Duodenal mucosa (tissue), 2 donors: ENCODE data around the gene IL21R.
A peak's percentile ranks its signal among the peaks of the same experiment; 100 is the strongest.

Source experiments
- H3K27ac ChIP-seq: one replicate; pipeline ENCODE4 v1.7.0; 2013; ENCODE audit warnings: low read depth, low read length
- H3K27me3 ChIP-seq, 2 donors: one replicate each; pipeline ENCODE4 v1.7.0; 2013; ENCODE audit warnings: low read length in 2 of 2, control low read depth in 1 of 2; ENCODE audit not compliant: insufficient read depth in 2 of 2, control insufficient read depth in 1 of 2
- H3K36me3 ChIP-seq, 2 donors: one replicate each; pipeline ENCODE4 v1.7.0; 2013; ENCODE audit warnings: low read length in 2 of 2, control low read depth in 1 of 2; ENCODE audit not compliant: insufficient read depth in 2 of 2, control insufficient read depth in 1 of 2
- H3K4me1 ChIP-seq, 2 donors: one replicate each; pipeline ENCODE4 v1.7.0; 2013; ENCODE audit warnings: low read length in 2 of 2, control low read depth in 1 of 2; ENCODE audit not compliant: insufficient read depth in 2 of 2, control insufficient read depth in 1 of 2
- H3K4me3 ChIP-seq, 2 donors: one replicate each; pipeline ENCODE4 v1.7.0; 2013; ENCODE audit warnings: low read length in 2 of 2, low read depth in 1 of 2
- H3K9ac ChIP-seq, 2 donors: one replicate each; pipeline ENCODE4 v1.7.0; 2013; ENCODE audit warnings: low read length in 2 of 2, low read depth in 1 of 2
- H3K9me3 ChIP-seq, 2 donors: one replicate each; pipeline ENCODE4 v1.7.0; 2013; ENCODE audit warnings: low read length in 2 of 2, control low read depth in 1 of 2; ENCODE audit not compliant: control insufficient read depth in 1 of 2

The IL21R gene

DNA sequence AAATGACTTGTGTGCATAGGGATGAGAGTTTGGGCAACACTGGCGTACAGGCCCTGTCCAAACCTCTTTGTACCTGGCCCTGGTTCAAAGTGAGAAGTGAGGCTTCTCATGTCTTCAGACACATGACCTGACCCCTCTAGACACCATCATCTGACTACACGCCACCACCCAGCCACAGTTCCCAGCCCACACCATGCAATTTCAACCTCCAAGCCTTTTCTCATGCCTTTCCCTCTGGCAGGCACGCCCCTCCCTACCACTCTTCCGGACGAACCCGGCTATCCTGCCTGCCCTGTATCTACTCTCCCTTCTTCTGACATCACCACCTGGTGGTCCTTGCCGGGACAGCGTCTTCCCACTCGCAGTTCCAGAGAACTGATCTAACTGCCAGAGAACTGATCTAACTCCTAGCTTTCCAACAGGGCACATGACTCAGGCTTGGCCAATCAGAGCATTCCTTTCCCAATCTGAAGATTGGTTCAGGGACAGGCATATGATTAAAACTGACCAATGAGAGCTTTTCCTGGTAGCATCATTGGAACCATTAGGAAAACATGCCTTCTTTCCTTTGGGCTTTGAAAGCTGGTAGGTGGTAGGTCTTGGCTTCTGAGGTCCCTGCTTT, 27.1 kb upstream of the IL21R start:
- H3K4me1 ChIP-seq, result peaks cover 0 to 4% of the 10 kb centered on the region in 2 donors
- H3K9me3 ChIP-seq, result no peaks in the 10 kb centered on the region
- no peaks in the 10 kb centered on the region for H3K36me3 ChIP-seq
- peak overlapping the region in 1 of 2 donors; percentile 19 for H3K9ac ChIP-seq
- H3K27ac ChIP-seq, result no peak overlapping the region
- peak overlapping the region; percentile 41 to 48 for H3K4me3 ChIP-seq
- peaks cover 0 to 3% of the 10 kb centered on the region in 2 donors for H3K27me3 ChIP-seq

DNA sequence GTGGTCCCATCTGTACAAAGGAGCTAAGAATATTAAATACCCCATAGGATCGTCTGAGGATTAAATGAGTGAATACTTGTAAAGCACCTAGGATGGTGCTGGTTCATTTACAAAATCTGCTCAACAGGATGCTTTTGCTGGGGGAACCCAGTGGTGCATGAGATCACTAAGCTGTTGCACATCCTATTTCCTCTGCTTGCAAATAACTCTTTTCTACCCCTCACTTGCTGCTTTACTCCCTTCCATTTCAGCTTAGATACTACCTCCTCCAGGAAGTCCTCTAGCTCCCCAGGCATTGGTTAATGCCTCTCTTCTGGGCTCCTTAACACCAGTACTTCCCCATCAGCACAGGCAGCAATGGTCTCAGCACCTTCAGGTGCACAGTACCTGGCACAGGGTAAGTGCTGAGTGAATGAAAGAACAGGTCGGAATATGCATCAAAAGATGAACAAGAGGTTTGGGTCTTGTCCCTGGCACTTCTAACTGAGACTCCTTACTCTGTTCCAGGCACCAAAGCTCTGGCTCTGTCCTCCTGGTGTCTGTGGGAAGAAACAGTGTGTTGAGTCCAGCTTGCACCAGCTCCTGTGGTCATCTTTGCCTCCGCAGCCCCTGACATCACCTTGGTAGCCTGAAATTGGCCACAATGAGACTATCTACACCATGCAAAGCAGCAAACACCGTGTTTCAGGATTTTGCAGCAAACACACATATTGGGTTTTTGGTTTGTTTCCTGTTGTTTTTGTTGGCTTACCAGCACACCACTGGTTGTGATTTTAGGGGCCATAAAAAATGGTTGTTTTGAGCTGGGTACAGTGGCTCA, 24.1 kb upstream of the IL21R start:
- H3K27me3 ChIP-seq, result peaks cover 0 to 3% of the 10 kb centered on the region in 2 donors
- peaks cover 0 to 4% of the 10 kb centered on the region in 2 donors for H3K4me1 ChIP-seq
- no peak overlapping the region for H3K4me3 ChIP-seq
- no peaks in the 10 kb centered on the region for H3K36me3 ChIP-seq
- H3K27ac ChIP-seq, result no peak overlapping the region
- H3K9me3 ChIP-seq, result no peaks in the 10 kb centered on the region
- H3K9ac ChIP-seq, result no peak overlapping the region

DNA sequence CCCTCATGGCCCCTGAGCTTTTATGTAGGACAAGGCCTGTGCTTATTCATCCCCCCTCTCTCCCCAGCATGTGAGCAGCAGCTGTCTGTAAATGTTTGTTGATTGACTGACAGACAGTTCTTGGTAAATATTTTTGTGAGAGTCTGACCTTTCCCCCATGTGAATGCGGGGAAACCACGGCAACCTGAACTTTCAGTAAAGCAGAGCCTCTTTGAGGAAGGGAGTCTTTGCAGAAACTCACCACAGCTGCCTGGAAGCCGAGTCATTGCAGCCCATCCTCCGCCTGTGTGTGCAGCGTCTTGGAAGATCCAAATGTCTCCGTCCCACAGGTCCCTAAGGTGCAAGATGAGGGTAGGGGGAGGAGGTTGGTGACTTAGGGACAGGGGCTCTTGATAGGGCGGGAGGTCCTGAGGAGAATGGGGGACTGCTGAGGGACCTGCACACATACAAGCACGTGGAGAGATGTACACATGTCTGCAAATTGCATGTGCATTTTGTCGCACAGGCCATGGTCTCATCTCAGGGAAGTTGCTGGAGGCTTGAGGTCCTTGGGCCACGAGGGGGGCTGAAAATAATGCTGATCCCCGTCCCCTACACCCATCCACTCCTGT, 23.0 kb upstream of the IL21R start:
- H3K9ac ChIP-seq, result no peak overlapping the region
- H3K27me3 ChIP-seq, result peaks cover 0 to 3% of the 10 kb centered on the region in 2 donors
- H3K9me3 ChIP-seq, result no peaks in the 10 kb centered on the region
- H3K36me3 ChIP-seq, result no peaks in the 10 kb centered on the region
- no peak overlapping the region for H3K27ac ChIP-seq
- H3K4me3 ChIP-seq, result no peak overlapping the region
- peaks cover 0 to 4% of the 10 kb centered on the region in 2 donors for H3K4me1 ChIP-seq

DNA sequence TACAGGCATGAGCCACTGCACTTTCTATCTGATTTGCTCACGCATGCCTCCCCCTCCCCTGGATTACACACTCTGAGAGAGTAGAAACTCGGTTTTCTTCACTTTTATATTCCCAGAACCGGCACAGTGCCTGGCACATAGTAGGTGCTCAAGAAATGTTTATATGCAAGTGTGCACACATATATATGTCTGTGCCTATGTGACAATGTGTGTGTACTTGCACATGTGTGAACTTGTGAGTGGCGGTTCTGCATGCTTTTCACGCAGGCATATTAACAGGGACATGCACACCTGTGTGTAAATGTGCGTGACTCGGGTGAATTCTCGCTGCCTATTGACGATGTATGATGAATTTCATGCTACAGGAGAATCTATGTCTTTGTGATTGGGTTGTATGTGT, 22.1 kb upstream of the IL21R start:
- H3K27me3 ChIP-seq, result peaks cover 0 to 3% of the 10 kb centered on the region in 2 donors
- H3K4me3 ChIP-seq, result no peak overlapping the region
- no peaks in the 10 kb centered on the region for H3K9me3 ChIP-seq
- no peak overlapping the region for H3K9ac ChIP-seq
- H3K27ac ChIP-seq, result no peak overlapping the region
- peaks cover 0 to 1% of the 10 kb centered on the region in 2 donors for H3K4me1 ChIP-seq
- H3K36me3 ChIP-seq, result no peaks in the 10 kb centered on the region

DNA sequence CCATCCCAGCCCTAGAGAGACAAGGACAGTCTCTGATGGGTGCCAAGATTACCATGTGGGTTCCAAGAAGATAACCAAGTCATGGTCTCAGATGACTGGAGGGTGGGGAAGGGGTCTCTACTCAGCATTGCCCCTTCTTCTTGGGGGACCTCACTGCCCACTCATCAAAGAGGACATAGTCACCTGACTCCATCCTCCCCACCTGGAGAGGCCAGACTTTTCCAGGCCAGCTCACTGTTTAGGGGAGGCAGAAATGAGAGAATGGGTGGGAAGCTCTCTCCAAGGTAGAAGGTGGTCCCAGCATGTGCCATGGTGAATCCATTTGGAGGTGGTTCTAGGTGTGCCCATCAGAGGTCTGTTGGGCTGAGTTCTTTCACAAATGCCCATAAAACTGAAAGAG, 20.7 kb upstream of the IL21R start:
- H3K4me1 ChIP-seq, result no peaks in the 10 kb centered on the region
- peaks cover 0 to 1% of the 10 kb centered on the region in 2 donors for H3K9me3 ChIP-seq
- H3K27me3 ChIP-seq, result peaks cover 0 to 3% of the 10 kb centered on the region in 2 donors
- no peak overlapping the region for H3K9ac ChIP-seq
- H3K36me3 ChIP-seq, result no peaks in the 10 kb centered on the region
- H3K27ac ChIP-seq, result no peak overlapping the region
- H3K4me3 ChIP-seq, result no peak overlapping the region

DNA sequence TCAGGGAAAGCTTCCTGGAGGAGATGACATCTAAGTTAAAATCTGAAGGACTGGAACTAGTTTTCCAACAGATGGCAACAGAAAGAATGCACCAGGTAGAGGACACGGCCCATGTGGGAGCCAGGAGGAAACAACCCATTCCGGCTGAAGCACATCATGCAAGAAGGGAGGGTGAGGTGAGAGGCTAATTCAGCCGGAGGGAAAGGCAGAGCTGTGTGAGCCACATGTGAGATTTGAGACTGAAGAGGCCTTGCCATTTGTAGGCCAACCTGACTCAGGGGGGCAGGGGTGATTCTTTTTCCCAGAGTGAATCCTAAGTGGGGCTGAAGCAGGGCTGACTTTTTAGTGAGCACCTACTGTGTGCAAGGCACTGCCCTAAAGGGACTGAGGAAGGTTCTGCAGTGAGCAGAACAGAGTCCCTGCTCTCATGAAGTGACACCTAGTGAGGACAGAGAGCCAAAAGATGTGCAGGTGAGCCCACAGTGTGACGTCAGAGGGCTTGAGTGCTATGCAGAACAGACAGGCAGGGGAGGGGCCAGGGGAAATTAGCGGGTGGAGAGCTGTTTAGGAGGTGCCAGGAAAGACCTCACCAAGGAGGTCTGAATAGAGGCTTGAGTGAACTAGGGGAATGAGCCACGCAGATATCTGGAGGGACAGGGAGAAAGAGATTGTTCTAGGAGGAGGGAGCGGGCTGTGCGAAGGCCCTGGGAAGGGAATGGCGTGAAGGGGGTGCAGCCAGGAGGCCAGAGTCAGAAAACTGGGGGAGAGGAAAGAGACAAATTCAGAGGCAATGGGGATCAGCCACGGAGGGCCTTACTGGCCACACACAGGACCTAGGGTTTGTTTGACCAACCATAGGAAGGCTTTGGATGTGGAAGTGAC, 19.8 kb upstream of the IL21R start:
- no peak overlapping the region for H3K9ac ChIP-seq
- peaks cover 0 to 1% of the 10 kb centered on the region in 2 donors for H3K9me3 ChIP-seq
- no peak overlapping the region for H3K27ac ChIP-seq
- no peaks in the 10 kb centered on the region for H3K36me3 ChIP-seq
- H3K4me1 ChIP-seq, result no peaks in the 10 kb centered on the region
- H3K4me3 ChIP-seq, result no peak overlapping the region
- H3K27me3 ChIP-seq, result peaks cover 0 to 3% of the 10 kb centered on the region in 2 donors

DNA sequence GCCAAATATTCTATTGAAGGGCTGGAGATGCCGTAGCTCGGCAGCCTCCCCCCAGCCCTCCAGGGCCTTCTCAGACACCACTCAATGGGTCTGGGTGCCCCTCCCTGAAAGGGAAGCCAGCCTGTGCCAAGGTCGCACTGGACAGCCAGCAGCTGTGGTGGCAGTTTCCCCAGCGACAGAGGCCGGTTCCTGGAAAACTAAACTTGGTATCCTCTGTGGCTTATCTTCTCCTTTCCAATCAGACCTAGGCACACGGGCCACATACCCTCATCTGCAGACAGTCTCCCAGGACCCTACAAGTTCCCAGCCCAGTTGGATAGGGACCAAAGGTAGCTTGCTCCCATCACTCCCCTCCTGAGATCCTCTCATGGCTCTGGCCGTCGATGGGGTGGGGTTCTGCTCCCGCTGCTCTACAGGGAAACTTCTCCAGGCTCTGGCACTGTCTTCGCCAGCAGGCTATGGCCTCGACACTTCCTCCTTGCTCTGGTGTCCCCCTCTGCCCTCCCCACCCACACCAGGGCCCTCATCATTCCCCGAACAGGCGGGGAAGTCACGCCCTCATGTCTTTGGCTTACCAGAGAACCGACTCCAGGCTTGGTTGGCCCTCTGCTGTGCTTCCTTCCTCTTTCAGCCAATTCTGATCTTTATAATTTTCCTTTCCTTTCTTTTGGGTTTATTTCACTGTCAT, 18.3 kb upstream of the IL21R start:
- H3K4me1 ChIP-seq, result no peaks in the 10 kb centered on the region
- no peak overlapping the region for H3K4me3 ChIP-seq
- H3K36me3 ChIP-seq, result no peaks in the 10 kb centered on the region
- no peak overlapping the region for H3K27ac ChIP-seq
- H3K9ac ChIP-seq, result no peak overlapping the region
- peaks cover 0 to 3% of the 10 kb centered on the region in 2 donors for H3K27me3 ChIP-seq
- H3K9me3 ChIP-seq, result peaks cover 0 to 1% of the 10 kb centered on the region in 2 donors

DNA sequence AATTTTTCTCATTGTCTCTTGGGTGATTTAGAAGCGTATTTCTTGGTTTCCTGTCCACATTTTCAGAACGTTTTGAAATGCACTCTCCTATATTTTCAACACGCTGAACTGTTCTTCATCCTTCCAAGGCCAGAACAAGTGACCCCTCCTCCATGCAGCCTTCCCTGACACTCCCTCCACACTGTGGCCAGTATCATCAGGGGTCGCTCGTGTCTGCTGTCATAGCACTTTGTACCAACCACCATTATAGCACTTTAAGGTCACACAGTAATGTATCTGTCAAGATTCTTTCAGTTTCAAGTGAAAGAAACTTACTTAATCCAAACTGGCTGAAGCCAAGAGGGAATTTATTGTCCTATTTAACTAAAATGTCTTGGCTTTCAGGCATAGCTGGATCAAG, 17.5 kb upstream of the IL21R start:
- Histone ChIP-seq H3K27ac (no peak overlapping the region), H3K9me3 (peaks cover 0 to 1% of the 10 kb centered on the region in 2 donors)

DNA sequence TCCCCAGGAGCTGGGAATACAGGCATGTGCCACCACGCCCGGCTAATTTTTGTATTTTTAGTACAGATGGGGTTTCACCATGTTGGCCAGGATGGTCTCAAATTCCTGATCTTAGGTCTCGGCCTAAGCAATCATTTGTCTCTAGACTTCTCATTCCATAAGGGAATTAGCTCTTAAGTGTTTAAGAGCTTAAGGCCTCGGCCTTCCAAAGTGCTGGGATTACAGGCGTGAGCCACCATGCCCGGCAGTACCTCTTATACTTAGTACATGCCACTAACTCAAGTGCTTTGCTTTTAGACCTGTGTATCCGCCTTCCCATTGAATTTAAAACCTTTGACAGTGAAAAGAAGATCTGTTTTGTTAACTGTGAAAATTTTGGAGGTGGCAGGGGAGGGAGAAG, 16.6 kb upstream of the IL21R start:
- Histone ChIP-seq H3K4me1 (no peaks in the 10 kb centered on the region), H3K4me3 (no peak overlapping the region), H3K9ac (no peak overlapping the region), H3K27ac (no peak overlapping the region), H3K36me3 (no peaks in the 10 kb centered on the region), H3K27me3 (no peaks in the 10 kb centered on the region), H3K9me3 (peaks cover 0 to 1% of the 10 kb centered on the region in 2 donors)

More for the DNA sequence above, 17.5 kb upstream of the IL21R start:
- no peaks in the 10 kb centered on the region for H3K4me1 ChIP-seq
- H3K27me3 ChIP-seq, result no peaks in the 10 kb centered on the region
- H3K36me3 ChIP-seq, result no peaks in the 10 kb centered on the region
- no peak overlapping the region for H3K9ac ChIP-seq
- H3K4me3 ChIP-seq, result no peak overlapping the region
